ENCODE data around the gene ADAR.

DNA sequence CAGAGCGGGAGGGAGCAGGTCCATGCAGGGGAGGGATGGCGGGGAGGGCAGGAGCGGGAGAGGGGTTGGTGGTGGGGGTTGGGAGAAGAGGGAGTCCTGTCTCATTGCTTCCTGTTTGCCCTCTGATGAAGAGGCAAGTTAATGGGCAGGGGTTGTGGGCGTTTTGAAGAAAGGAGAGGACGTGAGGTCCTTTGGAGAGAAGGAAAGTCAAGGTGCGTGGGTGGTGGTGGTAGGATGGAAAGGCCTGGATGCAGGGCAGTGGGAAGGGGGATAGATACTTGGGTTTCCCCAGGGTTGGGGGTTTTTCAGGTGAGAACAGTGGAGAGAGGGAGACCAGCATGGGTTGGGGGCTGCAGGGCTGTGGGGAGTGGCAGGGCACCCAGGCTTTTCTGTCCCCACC lies 66.8 kb downstream of the ADAR start:
- TF ChIP-seq, protein P1, sequence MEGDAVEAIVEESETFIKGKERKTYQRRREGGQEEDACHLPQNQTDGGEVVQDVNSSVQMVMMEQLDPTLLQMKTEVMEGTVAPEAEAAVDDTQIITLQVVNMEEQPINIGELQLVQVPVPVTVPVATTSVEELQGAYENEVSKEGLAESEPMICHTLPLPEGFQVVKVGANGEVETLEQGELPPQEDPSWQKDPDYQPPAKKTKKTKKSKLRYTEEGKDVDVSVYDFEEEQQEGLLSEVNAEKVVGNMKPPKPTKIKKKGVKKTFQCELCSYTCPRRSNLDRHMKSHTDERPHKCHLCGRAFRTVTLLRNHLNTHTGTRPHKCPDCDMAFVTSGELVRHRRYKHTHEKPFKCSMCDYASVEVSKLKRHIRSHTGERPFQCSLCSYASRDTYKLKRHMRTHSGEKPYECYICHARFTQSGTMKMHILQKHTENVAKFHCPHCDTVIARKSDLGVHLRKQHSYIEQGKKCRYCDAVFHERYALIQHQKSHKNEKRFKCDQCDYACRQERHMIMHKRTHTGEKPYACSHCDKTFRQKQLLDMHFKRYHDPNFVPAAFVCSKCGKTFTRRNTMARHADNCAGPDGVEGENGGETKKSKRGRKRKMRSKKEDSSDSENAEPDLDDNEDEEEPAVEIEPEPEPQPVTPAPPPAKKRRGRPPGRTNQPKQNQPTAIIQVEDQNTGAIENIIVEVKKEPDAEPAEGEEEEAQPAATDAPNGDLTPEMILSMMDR (conservative IDR thresholded peaks at IDR 0.05; ENCODE audit: low read depth in 2 of 2): no peak
- TF ChIP-seq, protein P2, sequence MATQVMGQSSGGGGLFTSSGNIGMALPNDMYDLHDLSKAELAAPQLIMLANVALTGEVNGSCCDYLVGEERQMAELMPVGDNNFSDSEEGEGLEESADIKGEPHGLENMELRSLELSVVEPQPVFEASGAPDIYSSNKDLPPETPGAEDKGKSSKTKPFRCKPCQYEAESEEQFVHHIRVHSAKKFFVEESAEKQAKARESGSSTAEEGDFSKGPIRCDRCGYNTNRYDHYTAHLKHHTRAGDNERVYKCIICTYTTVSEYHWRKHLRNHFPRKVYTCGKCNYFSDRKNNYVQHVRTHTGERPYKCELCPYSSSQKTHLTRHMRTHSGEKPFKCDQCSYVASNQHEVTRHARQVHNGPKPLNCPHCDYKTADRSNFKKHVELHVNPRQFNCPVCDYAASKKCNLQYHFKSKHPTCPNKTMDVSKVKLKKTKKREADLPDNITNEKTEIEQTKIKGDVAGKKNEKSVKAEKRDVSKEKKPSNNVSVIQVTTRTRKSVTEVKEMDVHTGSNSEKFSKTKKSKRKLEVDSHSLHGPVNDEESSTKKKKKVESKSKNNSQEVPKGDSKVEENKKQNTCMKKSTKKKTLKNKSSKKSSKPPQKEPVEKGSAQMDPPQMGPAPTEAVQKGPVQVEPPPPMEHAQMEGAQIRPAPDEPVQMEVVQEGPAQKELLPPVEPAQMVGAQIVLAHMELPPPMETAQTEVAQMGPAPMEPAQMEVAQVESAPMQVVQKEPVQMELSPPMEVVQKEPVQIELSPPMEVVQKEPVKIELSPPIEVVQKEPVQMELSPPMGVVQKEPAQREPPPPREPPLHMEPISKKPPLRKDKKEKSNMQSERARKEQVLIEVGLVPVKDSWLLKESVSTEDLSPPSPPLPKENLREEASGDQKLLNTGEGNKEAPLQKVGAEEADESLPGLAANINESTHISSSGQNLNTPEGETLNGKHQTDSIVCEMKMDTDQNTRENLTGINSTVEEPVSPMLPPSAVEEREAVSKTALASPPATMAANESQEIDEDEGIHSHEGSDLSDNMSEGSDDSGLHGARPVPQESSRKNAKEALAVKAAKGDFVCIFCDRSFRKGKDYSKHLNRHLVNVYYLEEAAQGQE (IDR thresholded peaks at IDR 0.05; ENCODE audit: unreplicated experiment): no peak
- TF ChIP-seq POLR2AphosphoS5 (IDR thresholded peaks at IDR 0.05; ENCODE audit: low read depth) (no peak), EZH2phosphoT487 (IDR thresholded peaks at IDR 0.05; ENCODE audit: unreplicated experiment) (no peak), EZH2 (IDR thresholded peaks at IDR 0.05; ENCODE audit: low read depth, unreplicated experiment) (no peak), JUNB (IDR thresholded peaks at IDR 0.05; ENCODE audit: unreplicated experiment) (no peak), CREB1 (CRISPR knock-in tag; IDR thresholded peaks at IDR 0.05; ENCODE audit: low read depth) (no peak), STAT1 (IDR thresholded peaks at IDR 0.05; ENCODE audit: unreplicated experiment) (no peak), NANOG (IDR thresholded peaks at IDR 0.05; ENCODE audit: borderline replicate concordance) (no peak), ZNF114 (CRISPR knock-in tag; IDR thresholded peaks at IDR 0.05) (no peak), ZNF331 (CRISPR knock-in tag; IDR thresholded peaks at IDR 0.05; ENCODE audit: low read depth) (no peak)
- TF ChIP-seq, protein P3, sequence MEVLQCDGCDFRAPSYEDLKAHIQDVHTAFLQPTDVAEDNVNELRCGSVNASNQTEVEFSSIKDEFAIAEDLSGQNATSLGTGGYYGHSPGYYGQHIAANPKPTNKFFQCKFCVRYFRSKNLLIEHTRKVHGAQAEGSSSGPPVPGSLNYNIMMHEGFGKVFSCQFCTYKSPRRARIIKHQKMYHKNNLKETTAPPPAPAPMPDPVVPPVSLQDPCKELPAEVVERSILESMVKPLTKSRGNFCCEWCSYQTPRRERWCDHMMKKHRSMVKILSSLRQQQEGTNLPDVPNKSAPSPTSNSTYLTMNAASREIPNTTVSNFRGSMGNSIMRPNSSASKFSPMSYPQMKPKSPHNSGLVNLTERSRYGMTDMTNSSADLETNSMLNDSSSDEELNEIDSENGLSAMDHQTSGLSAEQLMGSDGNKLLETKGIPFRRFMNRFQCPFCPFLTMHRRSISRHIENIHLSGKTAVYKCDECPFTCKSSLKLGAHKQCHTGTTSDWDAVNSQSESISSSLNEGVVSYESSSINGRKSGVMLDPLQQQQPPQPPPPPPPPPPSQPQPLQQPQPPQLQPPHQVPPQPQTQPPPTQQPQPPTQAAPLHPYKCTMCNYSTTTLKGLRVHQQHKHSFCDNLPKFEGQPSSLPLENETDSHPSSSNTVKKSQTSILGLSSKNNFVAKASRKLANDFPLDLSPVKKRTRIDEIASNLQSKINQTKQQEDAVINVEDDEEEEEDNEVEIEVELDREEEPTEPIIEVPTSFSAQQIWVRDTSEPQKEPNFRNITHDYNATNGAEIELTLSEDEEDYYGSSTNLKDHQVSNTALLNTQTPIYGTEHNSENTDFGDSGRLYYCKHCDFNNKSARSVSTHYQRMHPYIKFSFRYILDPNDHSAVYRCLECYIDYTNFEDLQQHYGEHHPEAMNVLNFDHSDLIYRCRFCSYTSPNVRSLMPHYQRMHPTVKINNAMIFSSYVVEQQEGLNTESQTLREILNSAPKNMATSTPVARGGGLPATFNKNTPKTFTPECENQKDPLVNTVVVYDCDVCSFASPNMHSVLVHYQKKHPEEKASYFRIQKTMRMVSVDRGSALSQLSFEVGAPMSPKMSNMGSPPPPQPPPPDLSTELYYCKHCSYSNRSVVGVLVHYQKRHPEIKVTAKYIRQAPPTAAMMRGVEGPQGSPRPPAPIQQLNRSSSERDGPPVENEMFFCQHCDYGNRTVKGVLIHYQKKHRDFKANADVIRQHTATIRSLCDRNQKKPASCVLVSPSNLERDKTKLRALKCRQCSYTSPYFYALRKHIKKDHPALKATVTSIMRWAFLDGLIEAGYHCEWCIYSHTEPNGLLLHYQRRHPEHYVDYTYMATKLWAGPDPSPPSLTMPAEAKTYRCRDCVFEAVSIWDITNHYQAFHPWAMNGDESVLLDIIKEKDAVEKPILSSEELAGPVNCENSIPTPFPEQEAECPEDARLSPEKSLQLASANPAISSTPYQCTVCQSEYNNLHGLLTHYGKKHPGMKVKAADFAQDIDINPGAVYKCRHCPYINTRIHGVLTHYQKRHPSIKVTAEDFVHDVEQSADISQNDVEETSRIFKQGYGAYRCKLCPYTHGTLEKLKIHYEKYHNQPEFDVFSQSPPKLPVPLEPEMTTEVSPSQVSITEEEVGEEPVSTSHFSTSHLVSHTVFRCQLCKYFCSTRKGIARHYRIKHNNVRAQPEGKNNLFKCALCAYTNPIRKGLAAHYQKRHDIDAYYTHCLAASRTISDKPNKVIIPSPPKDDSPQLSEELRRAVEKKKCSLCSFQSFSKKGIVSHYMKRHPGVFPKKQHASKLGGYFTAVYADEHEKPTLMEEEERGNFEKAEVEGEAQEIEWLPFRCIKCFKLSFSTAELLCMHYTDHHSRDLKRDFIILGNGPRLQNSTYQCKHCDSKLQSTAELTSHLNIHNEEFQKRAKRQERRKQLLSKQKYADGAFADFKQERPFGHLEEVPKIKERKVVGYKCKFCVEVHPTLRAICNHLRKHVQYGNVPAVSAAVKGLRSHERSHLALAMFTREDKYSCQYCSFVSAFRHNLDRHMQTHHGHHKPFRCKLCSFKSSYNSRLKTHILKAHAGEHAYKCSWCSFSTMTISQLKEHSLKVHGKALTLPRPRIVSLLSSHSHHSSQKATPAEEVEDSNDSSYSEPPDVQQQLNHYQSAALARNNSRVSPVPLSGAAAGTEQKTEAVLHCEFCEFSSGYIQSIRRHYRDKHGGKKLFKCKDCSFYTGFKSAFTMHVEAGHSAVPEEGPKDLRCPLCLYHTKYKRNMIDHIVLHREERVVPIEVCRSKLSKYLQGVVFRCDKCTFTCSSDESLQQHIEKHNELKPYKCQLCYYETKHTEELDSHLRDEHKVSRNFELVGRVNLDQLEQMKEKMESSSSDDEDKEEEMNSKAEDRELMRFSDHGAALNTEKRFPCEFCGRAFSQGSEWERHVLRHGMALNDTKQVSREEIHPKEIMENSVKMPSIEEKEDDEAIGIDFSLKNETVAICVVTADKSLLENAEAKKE (CRISPR knock-in tag; IDR thresholded peaks at IDR 0.05): no peak
- TF ChIP-seq, protein P4, sequence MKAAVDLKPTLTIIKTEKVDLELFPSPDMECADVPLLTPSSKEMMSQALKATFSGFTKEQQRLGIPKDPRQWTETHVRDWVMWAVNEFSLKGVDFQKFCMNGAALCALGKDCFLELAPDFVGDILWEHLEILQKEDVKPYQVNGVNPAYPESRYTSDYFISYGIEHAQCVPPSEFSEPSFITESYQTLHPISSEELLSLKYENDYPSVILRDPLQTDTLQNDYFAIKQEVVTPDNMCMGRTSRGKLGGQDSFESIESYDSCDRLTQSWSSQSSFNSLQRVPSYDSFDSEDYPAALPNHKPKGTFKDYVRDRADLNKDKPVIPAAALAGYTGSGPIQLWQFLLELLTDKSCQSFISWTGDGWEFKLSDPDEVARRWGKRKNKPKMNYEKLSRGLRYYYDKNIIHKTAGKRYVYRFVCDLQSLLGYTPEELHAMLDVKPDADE (IDR thresholded peaks at IDR 0.05): no peak

Data from GM23338 (cell line).